ENCODE results near the gene CTPS1. TPM values are rescaled to one million over a fixed set of nuclear protein-coding genes. Genes with fewer than 3 reads are reported as not detected.

The CTPS1 gene
- total RNA-seq, 4 donors from 2014 or later: 26.6 to 38.6 (median 32.7) TPM

GRCh38 chr1:40944841-40945430, 34.6 kb upstream of the CTPS1 start:
- no peaks in the 10 kb centered on the region for H3K36me3 ChIP-seq
- intact Hi-C loops (cut with DNase I): no loop called here
- H3K4me3 ChIP-seq: peak overlapping the region in 3 of 4 donors; percentile 14 to 34 (median 15)
- no peaks in the 10 kb centered on the region for H3K27me3 ChIP-seq
- H3K9me3 ChIP-seq: no peaks in the 10 kb centered on the region
- no peak for DNase-seq (ENCODE audit: extremely low spot score)
- peak overlapping the region; percentile 72 to 84 (median 78) for H3K27ac ChIP-seq (replicated peaks in 1 of 4)
- TF ChIP-seq POLR2AphosphoS5 (IDR thresholded peaks at IDR 0.05): peak; percentile 39 to 50
- TF ChIP-seq EP300 (IDR thresholded peaks at IDR 0.05): no peak
- H3K4me1 ChIP-seq: peaks cover 5 to 41% (median 30%) of the 10 kb centered on the region in 4 donors
- WGBS: 21% methylated on average over 6 of the region's 6 CpGs

- no peak for DNase-seq (ENCODE audit: extremely low spot score)
- Histone ChIP-seq H3K27me3 (no peaks in the 10 kb centered on the region), H3K9me3 (no peaks in the 10 kb centered on the region), H3K4me3 (no peak overlapping the region), H3K27ac (replicated peaks in 1 of 4) (peak overlapping the region; percentile 72 to 84 (median 78)), H3K36me3 (no peaks in the 10 kb centered on the region), H3K4me1 (peaks cover 5 to 37% (median 30%) of the 10 kb centered on the region in 4 donors)
- TF ChIP-seq POLR2AphosphoS5 (IDR thresholded peaks at IDR 0.05) (no peak), EP300 (IDR thresholded peaks at IDR 0.05) (no peak), POLR2A (IDR thresholded peaks at IDR 0.05; ENCODE audit: low read depth) (no peak)
- TF ChIP-seq, protein P1, sequence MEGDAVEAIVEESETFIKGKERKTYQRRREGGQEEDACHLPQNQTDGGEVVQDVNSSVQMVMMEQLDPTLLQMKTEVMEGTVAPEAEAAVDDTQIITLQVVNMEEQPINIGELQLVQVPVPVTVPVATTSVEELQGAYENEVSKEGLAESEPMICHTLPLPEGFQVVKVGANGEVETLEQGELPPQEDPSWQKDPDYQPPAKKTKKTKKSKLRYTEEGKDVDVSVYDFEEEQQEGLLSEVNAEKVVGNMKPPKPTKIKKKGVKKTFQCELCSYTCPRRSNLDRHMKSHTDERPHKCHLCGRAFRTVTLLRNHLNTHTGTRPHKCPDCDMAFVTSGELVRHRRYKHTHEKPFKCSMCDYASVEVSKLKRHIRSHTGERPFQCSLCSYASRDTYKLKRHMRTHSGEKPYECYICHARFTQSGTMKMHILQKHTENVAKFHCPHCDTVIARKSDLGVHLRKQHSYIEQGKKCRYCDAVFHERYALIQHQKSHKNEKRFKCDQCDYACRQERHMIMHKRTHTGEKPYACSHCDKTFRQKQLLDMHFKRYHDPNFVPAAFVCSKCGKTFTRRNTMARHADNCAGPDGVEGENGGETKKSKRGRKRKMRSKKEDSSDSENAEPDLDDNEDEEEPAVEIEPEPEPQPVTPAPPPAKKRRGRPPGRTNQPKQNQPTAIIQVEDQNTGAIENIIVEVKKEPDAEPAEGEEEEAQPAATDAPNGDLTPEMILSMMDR (IDR thresholded peaks at IDR 0.05): no peak
- WGBS: 39% methylated on average over 2 of the region's 2 CpGs
- intact Hi-C loops (cut with DNase I): no loop called here
Observed at GRCh38 chr1:40945491-40945973, 34.0 kb upstream of the CTPS1 start.

- no peak for DNase-seq (ENCODE audit: extremely low spot score)
- Histone ChIP-seq H3K36me3 (no peaks in the 10 kb centered on the region), H3K9me3 (no peaks in the 10 kb centered on the region), H3K27ac (replicated peaks in 1 of 4) (no peak overlapping the region), H3K27me3 (no peaks in the 10 kb centered on the region), H3K4me3 (no peak overlapping the region), H3K4me1 (peaks cover 5 to 38% (median 31%) of the 10 kb centered on the region in 4 donors)
- TF ChIP-seq, protein P1 (IDR thresholded peaks at IDR 0.05): peak; percentile 25 to 77 (median 58)
- TF ChIP-seq POLR2A (IDR thresholded peaks at IDR 0.05; ENCODE audit: low read depth) (no peak), POLR2AphosphoS5 (IDR thresholded peaks at IDR 0.05) (no peak)
- intact Hi-C loops (cut with DNase I): no loop called here
- WGBS: 56% methylated on average over 9 of the region's 9 CpGs
Observed at GRCh38 chr1:40948741-40949443, 30.6 kb upstream of the CTPS1 start.

DNA sequence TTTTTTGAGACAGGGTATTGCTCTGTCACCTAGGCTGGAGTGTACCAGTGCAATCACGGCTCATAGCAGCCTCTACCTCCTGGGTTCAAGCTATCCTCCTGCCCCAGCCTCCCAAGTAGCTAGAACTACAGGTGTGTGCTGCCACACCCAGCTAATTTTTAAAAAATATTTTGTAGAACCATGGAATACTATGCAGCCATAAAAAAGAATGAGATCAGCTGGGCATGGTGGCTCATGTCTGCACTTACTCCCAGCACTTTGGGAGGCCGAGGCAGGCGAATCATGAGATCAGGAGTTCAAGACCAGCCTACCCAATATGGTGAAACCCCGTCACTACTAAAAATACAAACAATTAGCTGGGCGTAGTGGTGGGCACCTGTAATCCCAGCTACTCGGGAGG, 29.9 kb upstream of the CTPS1 start:
- Histone ChIP-seq H3K27ac (replicated peaks in 1 of 4) (no peak overlapping the region), H3K27me3 (peaks cover 0 to 6% (median 0%) of the 10 kb centered on the region in 4 donors), H3K4me1 (peaks cover 0 to 32% (median 25%) of the 10 kb centered on the region in 4 donors), H3K9me3 (no peaks in the 10 kb centered on the region), H3K4me3 (no peak overlapping the region), H3K36me3 (no peaks in the 10 kb centered on the region)
- DNase-seq (ENCODE audit: extremely low spot score): no peak
- 98% methylated on average over 6 of the region's 6 CpGs for WGBS
- no peak for TF ChIP-seq EP300 (IDR thresholded peaks at IDR 0.05)
- no peak for TF ChIP-seq POLR2A (IDR thresholded peaks at IDR 0.05; ENCODE audit: low read depth)
- no peak for TF ChIP-seq POLR2AphosphoS5 (IDR thresholded peaks at IDR 0.05)
- TF ChIP-seq, protein P1 (IDR thresholded peaks at IDR 0.05): no peak
- intact Hi-C loops (cut with DNase I): no loop called here
